Measurements from ENCODE around the gene LCE7A.

The LCE7A gene

GRCh38 chr1:152842556-152842955 lies 17.2 kb upstream of the LCE7A start, which contains the start of gene LCE6A:
Gene LCE6A, plus strand, starts transcription at chr1:152842856. Its CDS starts 665 bp downstream, at chr1:152843521.
- no peak within 1 kb of the TSS for H2AK5ac ChIP-seq (ENCODE audit: low read length, severe bottlenecking)
- no peak within 1 kb of the TSS for H2BK120ac ChIP-seq (ENCODE audit: low read depth, low read length)
- no peak within 1 kb of the TSS for H3K14ac ChIP-seq (ENCODE audit: low read length in 2 of 2)
- no peak for DNase-seq
- H4K8ac ChIP-seq (ENCODE audit: low read length) = no peak within 1 kb of the TSS
- no peak within 1 kb of the TSS for H2BK5ac ChIP-seq (ENCODE audit: low read depth, low read length, poor library complexity, severe bottlenecking)
- no peak within 1 kb of the TSS for H2BK15ac ChIP-seq (ENCODE audit: low read depth, poor library complexity, severe bottlenecking)
- H2BK12ac ChIP-seq (ENCODE audit: low read length in 2 of 2) = no peak within 1 kb of the TSS
- no peak within 1 kb of the TSS for H3K4me3 ChIP-seq (ENCODE audit: insufficient read depth in 1 of 2, low read depth in 1 of 2, low read length in 2 of 2)
- H4K91ac ChIP-seq (ENCODE audit: low read length) = no peak within 1 kb of the TSS
- H2AFZ ChIP-seq (ENCODE audit: low read depth, low read length) = no peak within 1 kb of the TSS
- H3K18ac ChIP-seq (ENCODE audit: low read depth in 1 of 2, low read length in 2 of 2) = no peak within 1 kb of the TSS
- no peaks in the 10 kb centered on the region for H3K9me3 ChIP-seq (ENCODE audit: control insufficient read depth, low read length)
- 70% methylated on average over 3 of the region's 3 CpGs for WGBS
- no peak within 1 kb of the TSS for H3K23ac ChIP-seq (ENCODE audit: low read length in 2 of 2)
- no peaks in the 10 kb centered on the region for H3K79me1 ChIP-seq (replicated peaks; ENCODE audit: low read length, poor library complexity, severe bottlenecking)
- no peak within 1 kb of the TSS for H3K9ac ChIP-seq (ENCODE audit: low read length)
- H3K4me1 ChIP-seq (ENCODE audit: control insufficient read depth, insufficient read depth, low read depth, low read length) = no peaks in the 10 kb centered on the region
- H3K27ac ChIP-seq (ENCODE audit: low read length, poor library complexity, severe bottlenecking) = no peak within 1 kb of the TSS
- no peaks in the 10 kb centered on the region for H3K27me3 ChIP-seq (ENCODE audit: control insufficient read depth in 1 of 2, insufficient read depth in 1 of 2, low read length in 2 of 2)
- no peak within 1 kb of the TSS for H3K4ac ChIP-seq (ENCODE audit: low read depth in 1 of 2, low read length in 2 of 2)
- no peaks in the 10 kb centered on the region for H3K36me3 ChIP-seq (ENCODE audit: control insufficient read depth in 1 of 2, insufficient read depth in 2 of 2, low read depth in 1 of 2, low read length in 2 of 2)
- no peak within 1 kb of the TSS for H3K4me2 ChIP-seq (ENCODE audit: low read length, poor library complexity, severe bottlenecking)

GRCh38 chr1:152855661-152856060 lies 4.1 kb upstream of the LCE7A start:
- Histone ChIP-seq H2BK120ac (ENCODE audit: low read depth, low read length) (no peak overlapping the region), H2BK12ac (ENCODE audit: low read length in 2 of 2) (no peak overlapping the region)
- 14% methylated on average over 2 of the region's 2 CpGs for WGBS

GRCh38 chr1:152858062-152858461 lies 1.7 kb upstream of the LCE7A start:
- no peak overlapping the region for H3K9ac ChIP-seq (ENCODE audit: low read length)
- H3K14ac ChIP-seq (ENCODE audit: low read length in 2 of 2) = no peak overlapping the region
- no peak overlapping the region for H2BK15ac ChIP-seq (ENCODE audit: low read depth, poor library complexity, severe bottlenecking)
- no peaks in the 10 kb centered on the region for H3K4me1 ChIP-seq (ENCODE audit: control insufficient read depth, insufficient read depth, low read depth, low read length)
- no peak overlapping the region for H3K4me3 ChIP-seq (ENCODE audit: insufficient read depth in 1 of 2, low read depth in 1 of 2, low read length in 2 of 2)
- no peak for DNase-seq
- H2AFZ ChIP-seq (ENCODE audit: low read depth, low read length) = no peak overlapping the region
- H4K91ac ChIP-seq (ENCODE audit: low read length) = no peak overlapping the region
- H3K18ac ChIP-seq (ENCODE audit: low read depth in 1 of 2, low read length in 2 of 2) = no peak overlapping the region
- H3K27ac ChIP-seq (ENCODE audit: low read length, poor library complexity, severe bottlenecking) = no peak overlapping the region
- H3K27me3 ChIP-seq (ENCODE audit: control insufficient read depth in 1 of 2, insufficient read depth in 1 of 2, low read length in 2 of 2) = peaks cover 0 to 5% of the 10 kb centered on the region in 2 experiments
- H3K79me1 ChIP-seq (replicated peaks; ENCODE audit: low read length, poor library complexity, severe bottlenecking) = no peaks in the 10 kb centered on the region
- no peak overlapping the region for H3K4ac ChIP-seq (ENCODE audit: low read depth in 1 of 2, low read length in 2 of 2)
- no peak overlapping the region for H2BK12ac ChIP-seq (ENCODE audit: low read length in 2 of 2)
- H3K9me3 ChIP-seq (ENCODE audit: control insufficient read depth, low read length) = no peaks in the 10 kb centered on the region
- H2BK120ac ChIP-seq (ENCODE audit: low read depth, low read length) = no peak overlapping the region
- no peaks in the 10 kb centered on the region for H3K36me3 ChIP-seq (ENCODE audit: control insufficient read depth in 1 of 2, insufficient read depth in 2 of 2, low read depth in 1 of 2, low read length in 2 of 2)
- H4K8ac ChIP-seq (ENCODE audit: low read length) = no peak overlapping the region
- H2BK5ac ChIP-seq (ENCODE audit: low read depth, low read length, poor library complexity, severe bottlenecking) = no peak overlapping the region
- H3K23ac ChIP-seq (ENCODE audit: low read length in 2 of 2) = no peak overlapping the region
- no peak overlapping the region for H2AK5ac ChIP-seq (ENCODE audit: low read length, severe bottlenecking)
- 33% methylated on average over 1 of the region's 1 CpG for WGBS
- H3K4me2 ChIP-seq (ENCODE audit: low read length, poor library complexity, severe bottlenecking) = no peak overlapping the region

More at GRCh38 chr1:152855661-152856060, 4.1 kb upstream of the LCE7A start:
- H3K4me2 ChIP-seq (ENCODE audit: low read length, poor library complexity, severe bottlenecking) = no peak overlapping the region
- H3K4me3 ChIP-seq (ENCODE audit: insufficient read depth in 1 of 2, low read depth in 1 of 2, low read length in 2 of 2) = no peak overlapping the region
- H3K4ac ChIP-seq (ENCODE audit: low read depth in 1 of 2, low read length in 2 of 2) = no peak overlapping the region
- H3K14ac ChIP-seq (ENCODE audit: low read length in 2 of 2) = no peak overlapping the region
- no peak overlapping the region for H4K8ac ChIP-seq (ENCODE audit: low read length)
- H3K23ac ChIP-seq (ENCODE audit: low read length in 2 of 2) = no peak overlapping the region
- no peaks in the 10 kb centered on the region for H3K4me1 ChIP-seq (ENCODE audit: control insufficient read depth, insufficient read depth, low read depth, low read length)
- H3K27me3 ChIP-seq (ENCODE audit: control insufficient read depth in 1 of 2, insufficient read depth in 1 of 2, low read length in 2 of 2) = peaks cover 0 to 5% of the 10 kb centered on the region in 2 experiments
- DNase-seq = no peak
- H2AFZ ChIP-seq (ENCODE audit: low read depth, low read length) = no peak overlapping the region
- no peak overlapping the region for H2BK5ac ChIP-seq (ENCODE audit: low read depth, low read length, poor library complexity, severe bottlenecking)
- no peak overlapping the region for H3K27ac ChIP-seq (ENCODE audit: low read length, poor library complexity, severe bottlenecking)
- H3K18ac ChIP-seq (ENCODE audit: low read depth in 1 of 2, low read length in 2 of 2) = no peak overlapping the region
- no peaks in the 10 kb centered on the region for H3K36me3 ChIP-seq (ENCODE audit: control insufficient read depth in 1 of 2, insufficient read depth in 2 of 2, low read depth in 1 of 2, low read length in 2 of 2)
- H3K79me1 ChIP-seq (replicated peaks; ENCODE audit: low read length, poor library complexity, severe bottlenecking) = no peaks in the 10 kb centered on the region
- no peak overlapping the region for H2BK15ac ChIP-seq (ENCODE audit: low read depth, poor library complexity, severe bottlenecking)
- no peak overlapping the region for H2AK5ac ChIP-seq (ENCODE audit: low read length, severe bottlenecking)
- H3K9ac ChIP-seq (ENCODE audit: low read length) = no peak overlapping the region
- no peak overlapping the region for H4K91ac ChIP-seq (ENCODE audit: low read length)
- no peaks in the 10 kb centered on the region for H3K9me3 ChIP-seq (ENCODE audit: control insufficient read depth, low read length)

GRCh38 chr1:152860129-152860528 lies 333 bp downstream of the LCE7A start:
- H3K14ac ChIP-seq (ENCODE audit: low read length in 2 of 2) = no peak overlapping the region

More at GRCh38 chr1:152860129-152860528, 333 bp downstream of the LCE7A start:
- Histone ChIP-seq H4K91ac (ENCODE audit: low read length) (no peak overlapping the region), H3K27me3 (ENCODE audit: control insufficient read depth in 1 of 2, insufficient read depth in 1 of 2, low read length in 2 of 2) (peaks cover 0 to 5% of the 10 kb centered on the region in 2 experiments), H3K9me3 (ENCODE audit: control insufficient read depth, low read length) (no peaks in the 10 kb centered on the region), H3K79me1 (replicated peaks; ENCODE audit: low read length, poor library complexity, severe bottlenecking) (no peaks in the 10 kb centered on the region), H3K23ac (ENCODE audit: low read length in 2 of 2) (no peak overlapping the region), H2AK5ac (ENCODE audit: low read length, severe bottlenecking) (no peak overlapping the region), H3K4me3 (ENCODE audit: insufficient read depth in 1 of 2, low read depth in 1 of 2, low read length in 2 of 2) (no peak overlapping the region), H2BK15ac (ENCODE audit: low read depth, poor library complexity, severe bottlenecking) (no peak overlapping the region), H2AFZ (ENCODE audit: low read depth, low read length) (no peak overlapping the region), H3K4ac (ENCODE audit: low read depth in 1 of 2, low read length in 2 of 2) (no peak overlapping the region), H2BK120ac (ENCODE audit: low read depth, low read length) (no peak overlapping the region), H3K9ac (ENCODE audit: low read length) (no peak overlapping the region), H3K27ac (ENCODE audit: low read length, poor library complexity, severe bottlenecking) (no peak overlapping the region), H3K4me1 (ENCODE audit: control insufficient read depth, insufficient read depth, low read depth, low read length) (no peaks in the 10 kb centered on the region), H3K18ac (ENCODE audit: low read depth in 1 of 2, low read length in 2 of 2) (no peak overlapping the region), H2BK12ac (ENCODE audit: low read length in 2 of 2) (no peak overlapping the region), H2BK5ac (ENCODE audit: low read depth, low read length, poor library complexity, severe bottlenecking) (no peak overlapping the region), H3K4me2 (ENCODE audit: low read length, poor library complexity, severe bottlenecking) (no peak overlapping the region), H3K36me3 (ENCODE audit: control insufficient read depth in 1 of 2, insufficient read depth in 2 of 2, low read depth in 1 of 2, low read length in 2 of 2) (no peaks in the 10 kb centered on the region), H4K8ac (ENCODE audit: low read length) (no peak overlapping the region)
- 37% methylated on average over 3 of the region's 3 CpGs for WGBS
- no peak for DNase-seq

Data from mesenchymal stem cell (in vitro differentiated cells and primary cell).